Measurements from ENCODE around the gene ZC3H7B.

Gene ZC3H7B

DNA sequence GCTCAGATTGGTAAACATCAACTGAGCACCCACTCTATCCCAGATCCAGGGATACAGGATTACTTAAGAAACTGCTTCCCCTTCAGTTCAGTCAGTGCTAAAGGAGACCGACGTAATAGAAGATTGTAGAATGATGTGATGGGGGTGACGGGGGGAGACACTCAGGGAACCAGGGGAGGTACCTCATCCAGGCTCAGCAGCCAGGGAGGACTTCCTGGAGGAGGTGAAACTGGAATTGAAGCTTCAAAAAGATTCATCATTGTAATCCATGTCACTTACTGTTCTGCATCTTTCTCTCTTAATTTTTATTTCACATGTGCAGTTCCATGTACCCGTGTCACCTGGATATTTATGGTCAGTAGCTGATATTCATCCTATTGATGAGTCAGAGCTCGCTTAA is 61.3 kb downstream of the ZC3H7B start:
- TF ChIP-seq GATA3 (IDR thresholded peaks at IDR 0.05; ENCODE audit: low read depth, low read length), result no peak
- TF ChIP-seq GATA2 (IDR thresholded peaks at IDR 0.05; ENCODE audit: low read depth, low read length), result no peak

DNA sequence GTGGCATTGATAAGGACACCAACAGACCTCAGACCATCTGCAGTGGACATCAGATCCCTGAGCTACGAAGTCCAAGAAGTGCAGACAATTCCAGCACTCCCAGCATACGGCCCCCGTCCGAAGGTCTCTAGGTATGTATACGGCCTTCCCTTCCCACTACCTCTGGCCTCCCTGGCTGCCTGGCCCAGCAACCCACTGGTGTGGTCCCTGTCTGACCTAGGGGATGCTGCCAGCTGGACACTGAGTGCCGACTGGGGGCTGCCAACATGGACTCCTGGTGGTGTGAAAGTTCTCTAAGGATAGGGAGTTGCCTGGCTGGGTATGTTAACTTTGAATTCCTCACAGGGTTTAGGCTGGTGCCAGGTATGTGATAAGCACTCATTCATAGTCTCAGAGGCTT is 62.9 kb downstream of the ZC3H7B start:
- no peak for TF ChIP-seq GATA3 (IDR thresholded peaks at IDR 0.05; ENCODE audit: low read depth, low read length)
- no peak for TF ChIP-seq GATA2 (IDR thresholded peaks at IDR 0.05; ENCODE audit: low read depth, low read length)

DNA sequence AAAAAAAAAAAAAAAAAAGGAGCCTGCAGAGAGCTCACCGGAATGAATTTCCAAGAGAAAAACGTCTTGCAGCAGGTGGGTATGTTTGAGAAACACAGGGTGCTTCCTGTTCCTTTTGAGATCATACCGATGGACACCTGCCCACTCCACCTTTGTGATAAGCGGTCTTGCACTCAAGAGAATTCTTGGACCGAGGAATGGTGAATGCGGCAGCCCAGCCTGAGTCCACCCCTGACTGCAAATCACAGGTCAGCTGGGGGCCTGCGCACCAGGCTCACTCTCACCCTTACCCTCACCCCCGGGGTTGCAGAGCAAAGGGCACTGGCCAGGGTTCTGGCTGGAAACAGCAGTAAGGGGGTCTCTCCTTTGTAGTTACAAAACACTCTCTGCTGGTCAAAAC is 63.6 kb downstream of the ZC3H7B start:
- no peak for TF ChIP-seq GATA2 (IDR thresholded peaks at IDR 0.05; ENCODE audit: low read depth, low read length)
- no peak for TF ChIP-seq GATA3 (IDR thresholded peaks at IDR 0.05; ENCODE audit: low read depth, low read length)

DNA sequence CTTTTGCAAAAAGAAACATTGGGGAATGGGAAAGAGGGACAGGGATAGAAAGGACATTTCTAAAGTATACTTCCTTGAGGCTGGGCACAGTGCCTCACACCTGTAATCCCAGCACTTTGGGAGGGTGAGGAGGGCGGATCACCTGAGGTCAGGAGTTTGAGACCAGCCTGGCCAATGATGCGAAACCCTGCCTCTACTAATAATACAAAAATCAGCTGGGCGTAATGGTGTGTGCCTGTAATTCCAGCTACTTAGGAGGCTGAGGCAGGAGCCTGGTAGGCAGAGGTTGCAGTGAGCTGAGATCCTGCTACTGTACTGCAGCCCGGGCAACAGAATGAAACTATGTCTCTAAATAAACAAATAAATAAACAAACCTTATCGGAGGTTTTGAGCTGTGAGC is 64.1 kb downstream of the ZC3H7B start:
- TF ChIP-seq GATA2 (IDR thresholded peaks at IDR 0.05; ENCODE audit: low read depth, low read length), result no peak
- no peak for TF ChIP-seq GATA3 (IDR thresholded peaks at IDR 0.05; ENCODE audit: low read depth, low read length)

GRCh38 chr22:41366323-41367029 is 65.2 kb downstream of the ZC3H7B start:
- TF ChIP-seq GATA2 (IDR thresholded peaks at IDR 0.05; ENCODE audit: low read depth, low read length) (no peak), GATA3 (IDR thresholded peaks at IDR 0.05; ENCODE audit: low read depth, low read length) (no peak)

GRCh38 chr22:41367039-41367679 is 65.8 kb downstream of the ZC3H7B start:
- TF ChIP-seq GATA3 (IDR thresholded peaks at IDR 0.05; ENCODE audit: low read depth, low read length) (no peak), GATA2 (IDR thresholded peaks at IDR 0.05; ENCODE audit: low read depth, low read length) (no peak; the same call in 1 of the 2 replicates)

DNA sequence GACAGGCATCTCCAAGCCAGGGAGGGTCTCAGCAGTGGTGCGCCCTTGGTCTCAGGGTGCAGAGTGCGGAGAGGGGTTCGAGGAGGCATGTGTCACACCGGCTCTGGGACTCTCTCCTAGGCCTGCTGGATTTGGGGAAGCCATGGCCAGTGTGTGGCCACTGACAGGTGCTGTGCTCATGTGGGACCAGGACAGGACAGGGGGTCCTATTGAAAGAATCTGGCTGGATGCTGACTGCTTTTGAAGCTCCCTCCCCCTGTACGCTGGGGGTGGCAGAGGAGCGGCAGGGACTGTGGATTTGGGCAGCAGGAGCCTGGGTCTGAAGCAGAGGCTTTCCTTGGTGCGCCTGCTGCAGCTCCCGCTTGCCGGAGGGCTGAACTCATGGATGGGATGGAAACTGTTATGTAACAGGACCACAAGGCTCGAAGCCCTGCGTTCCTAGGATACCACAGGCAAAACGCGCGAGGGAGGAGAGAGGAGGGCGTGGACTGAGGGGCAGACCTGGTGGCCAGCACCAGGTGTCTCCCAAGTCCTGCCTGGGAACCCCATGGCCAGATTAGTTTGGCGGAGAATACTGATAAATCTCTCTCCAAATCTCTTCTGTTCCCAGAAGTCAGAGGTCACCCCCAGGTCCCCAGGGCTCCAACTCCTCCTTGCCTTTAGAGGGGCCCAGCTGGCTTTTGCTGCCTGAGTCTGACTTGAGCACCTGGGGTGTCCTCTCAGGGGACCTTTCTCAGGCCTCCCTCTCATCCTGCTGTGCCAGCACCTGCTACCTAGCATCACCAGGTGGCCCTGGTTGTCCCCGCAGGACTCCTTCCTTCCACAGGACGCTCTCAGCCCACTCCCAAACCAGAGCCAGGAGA is 66.6 kb downstream of the ZC3H7B start:
- TF ChIP-seq GATA2 (IDR thresholded peaks at IDR 0.05; ENCODE audit: low read depth, low read length) (no peak), GATA3 (IDR thresholded peaks at IDR 0.05; ENCODE audit: low read depth, low read length) (no peak)

GRCh38 chr22:41368543-41369423 is 67.5 kb downstream of the ZC3H7B start:
- TF ChIP-seq GATA2 (IDR thresholded peaks at IDR 0.05; ENCODE audit: low read depth, low read length) (no peak), GATA3 (IDR thresholded peaks at IDR 0.05; ENCODE audit: low read depth, low read length) (no peak)

GRCh38 chr22:41369424-41369745 is 68.1 kb downstream of the ZC3H7B start:
- TF ChIP-seq GATA3 (IDR thresholded peaks at IDR 0.05; ENCODE audit: low read depth, low read length), result no peak
- TF ChIP-seq GATA2 (IDR thresholded peaks at IDR 0.05; ENCODE audit: low read depth, low read length), result no peak

DNA sequence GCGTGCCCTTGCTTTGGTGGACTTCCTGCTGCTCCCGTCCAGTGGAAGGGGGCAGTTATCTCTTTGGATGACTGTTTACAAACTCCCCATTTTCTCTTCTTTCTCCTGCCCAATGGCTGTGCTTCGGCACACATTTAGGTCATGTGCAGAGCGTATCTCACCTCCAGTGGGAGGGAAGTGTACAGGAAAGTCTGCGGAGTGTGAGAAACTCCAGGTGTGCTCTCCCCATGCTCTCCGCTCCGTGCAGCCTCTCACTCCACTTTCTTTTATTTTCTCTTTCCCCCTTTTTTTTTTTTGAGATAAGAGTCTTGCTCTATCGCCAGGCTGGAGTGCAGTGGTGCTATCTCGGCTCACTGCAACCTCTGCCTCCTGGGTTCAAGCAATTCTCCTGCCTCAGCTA is 68.5 kb downstream of the ZC3H7B start:
- TF ChIP-seq GATA2 (IDR thresholded peaks at IDR 0.05; ENCODE audit: low read depth, low read length) (no peak), GATA3 (IDR thresholded peaks at IDR 0.05; ENCODE audit: low read depth, low read length) (no peak)

GRCh38 chr22:41377846-41378245 is 76.5 kb downstream of the ZC3H7B start:
- TF ChIP-seq GATA2 (IDR thresholded peaks at IDR 0.05; ENCODE audit: low read depth, low read length) (no peak), GATA3 (IDR thresholded peaks at IDR 0.05; ENCODE audit: low read depth, low read length) (no peak)

DNA sequence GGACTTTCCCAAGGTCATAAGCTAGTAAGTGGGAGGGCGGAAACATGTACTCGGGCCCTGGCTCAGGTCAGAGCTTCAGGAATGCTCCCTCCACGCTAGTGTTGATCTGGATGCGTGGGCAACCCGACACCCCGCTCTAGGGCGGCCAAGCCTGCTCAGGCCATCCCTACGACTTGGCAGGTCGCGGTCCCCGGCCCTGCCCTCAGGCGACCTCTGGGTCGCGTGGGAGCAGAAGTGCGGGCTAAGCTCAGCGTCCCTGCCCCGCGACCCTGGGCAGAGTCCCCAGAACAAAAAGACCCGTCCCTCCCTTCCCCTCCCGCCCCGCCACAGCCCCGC is 79.6 kb downstream of the ZC3H7B start:
- TF ChIP-seq GATA3 (IDR thresholded peaks at IDR 0.05; ENCODE audit: low read depth, low read length) (no peak), GATA2 (IDR thresholded peaks at IDR 0.05; ENCODE audit: low read depth, low read length) (no peak)

DNA sequence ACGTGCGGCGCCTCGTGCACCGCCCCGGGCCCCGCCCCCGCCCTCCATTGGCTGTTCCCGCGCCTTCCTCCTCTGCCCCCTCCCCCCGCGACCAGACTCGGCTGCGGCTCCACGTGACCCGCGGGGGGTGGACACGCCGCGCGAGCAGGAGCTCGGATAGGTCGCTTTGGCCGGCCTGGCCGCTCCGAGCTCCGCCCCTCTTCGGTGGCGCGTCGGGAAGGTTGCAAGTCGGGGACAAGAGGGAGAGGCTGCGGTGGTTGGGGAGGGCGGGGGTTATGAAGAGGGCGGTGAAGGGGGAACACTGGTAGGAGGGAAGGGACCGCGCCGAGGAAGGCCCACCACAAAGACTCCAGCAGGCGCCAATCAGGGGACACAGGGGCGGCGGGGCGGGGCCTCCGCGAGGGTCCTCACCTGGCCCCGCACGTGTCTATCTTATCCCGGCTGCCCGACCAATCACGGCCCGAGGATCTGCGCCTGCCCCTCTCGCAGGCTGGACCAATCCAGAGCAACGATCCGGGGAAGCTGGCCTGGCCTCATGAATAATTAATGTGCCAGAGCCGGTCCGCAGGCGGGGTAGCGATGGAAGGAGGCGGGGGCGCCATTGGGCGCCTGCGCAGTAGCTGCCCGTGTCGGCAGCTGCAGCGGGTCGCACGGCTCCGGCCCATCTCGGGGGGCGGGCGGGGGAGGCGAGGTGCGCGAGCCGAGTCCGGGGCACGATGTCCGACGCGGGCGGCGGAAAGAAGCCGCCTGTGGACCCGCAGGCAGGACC is 80.2 kb downstream of the ZC3H7B start, which contains the start of gene TEF:
TSS of gene TEF (plus strand) at position 614 of the 769 bp plus-strand sequence. CDS start at position 717, 103 bp downstream.
- TF ChIP-seq GATA2 (IDR thresholded peaks at IDR 0.05; ENCODE audit: low read depth, low read length) (no peak), GATA3 (IDR thresholded peaks at IDR 0.05; ENCODE audit: low read depth, low read length) (no peak)
